Esophagus (tissue), 2 donors: Measurements from ENCODE around the gene ACKR3. TPM values are rescaled to one million over a fixed set of nuclear protein-coding genes. Genes with fewer than 3 reads are reported as not detected.

Source experiments
- H3K27ac ChIP-seq, 2 donors: one replicate each; pipeline ENCODE4 v1.5.1; 2013; ENCODE audit warnings: low read depth in 2 of 2, mild to moderate bottlenecking in 2 of 2, inconsistent platforms in 1 of 2, low read length in 1 of 2, moderate library complexity in 1 of 2
- H3K27me3 ChIP-seq, 2 donors: one replicate each; pipeline ENCODE4 v1.6.1; 2013; ENCODE audit warnings: low read length in 2 of 2, control low read depth in 1 of 2, mild to moderate bottlenecking in 1 of 2; ENCODE audit not compliant: insufficient read depth in 2 of 2, control insufficient read depth in 1 of 2
- H3K36me3 ChIP-seq, 2 donors: one replicate each; pipeline ENCODE4 v1.6.1; 2013; ENCODE audit warnings: low read length in 1 of 2; ENCODE audit not compliant: control insufficient read depth in 2 of 2, insufficient read depth in 2 of 2
- H3K4me1 ChIP-seq, 2 donors: one replicate each; pipeline ENCODE4 v1.6.1; 2013; ENCODE audit warnings: low read length in 1 of 2; ENCODE audit not compliant: control insufficient read depth in 2 of 2, insufficient read depth in 2 of 2
- H3K4me3 ChIP-seq, 2 donors: one replicate each; pipeline ENCODE4 v1.5.1; 2013; ENCODE audit warnings: low read length in 2 of 2, mild to moderate bottlenecking in 2 of 2, low read depth in 1 of 2, moderate library complexity in 1 of 2
- H3K9me3 ChIP-seq, 2 donors: one replicate each; pipeline ENCODE4 v1.6.1; 2013; ENCODE audit warnings: mild to moderate bottlenecking in 2 of 2, low read depth in 1 of 2, low read length in 1 of 2, moderate library complexity in 1 of 2; ENCODE audit not compliant: control insufficient read depth in 2 of 2, insufficient read depth in 1 of 2
- WGBS, 2 donors: extraction: QIAGEN DNeasy Blood & Tissue Kit; methylation state at CpG; one replicate each; pipeline ENCODE4 v1.1.7; 2013; 5-methylcytosine and 5-hydroxymethylcytosine counted together
- polyA plus RNA-seq, 2 donors: library from polyadenylated mRNA; stranded (reverse); fragments of 200-250 nt; gene quantifications; one replicate each; pipeline ENCODE4 v1.2.3, GENCODE V29; 2013
- donor health status: healthy with polysubstance abuse.
- donor health status: Bipolar disorder and iron deficiency.

ACKR3 gene
- polyA plus RNA-seq, 2 donors: 7.3 to 20.6 TPM

GRCh38 chr2:236533343-236533742 lies 36.3 kb upstream of the ACKR3 start:
- Histone ChIP-seq H3K4me1 (peaks cover 4 to 7% of the 10 kb centered on the region in 2 donors), H3K9me3 (no peaks in the 10 kb centered on the region), H3K27ac (no peak overlapping the region), H3K36me3 (no peaks in the 10 kb centered on the region), H3K27me3 (no peaks in the 10 kb centered on the region), H3K4me3 (no peak overlapping the region)
- WGBS, 2 donors: 90 to 91% methylated on average over 4 of the region's 4 CpGs

- Histone ChIP-seq H3K27ac (no peak overlapping the region), H3K27me3 (no peaks in the 10 kb centered on the region), H3K9me3 (no peaks in the 10 kb centered on the region), H3K36me3 (no peaks in the 10 kb centered on the region), H3K4me1 (peaks cover 4 to 8% of the 10 kb centered on the region in 2 donors), H3K4me3 (no peak overlapping the region)
- 56 to 67% methylated on average over 5 of the region's 5 CpGs for WGBS, 2 donors
Measured at GRCh38 chr2:236535024-236535423, 34.6 kb upstream of the ACKR3 start.

- peak overlapping the region in 1 of 2 donors; percentile 12 for H3K4me3 ChIP-seq
- H3K27me3 ChIP-seq: no peaks in the 10 kb centered on the region
Measured at GRCh38 chr2:236536727-236537398, 32.8 kb upstream of the ACKR3 start.

GRCh38 chr2:236538242-236538641 lies 31.4 kb upstream of the ACKR3 start:
- H3K4me3 ChIP-seq: no peak overlapping the region
- H3K4me1 ChIP-seq: peaks cover 0 to 2% of the 10 kb centered on the region in 2 donors
- no peaks in the 10 kb centered on the region for H3K36me3 ChIP-seq
- H3K27ac ChIP-seq: no peak overlapping the region
- WGBS, 2 donors: 69 to 72% methylated on average over 5 of the region's 5 CpGs
- H3K27me3 ChIP-seq: no peaks in the 10 kb centered on the region
- H3K9me3 ChIP-seq: no peaks in the 10 kb centered on the region

More at GRCh38 chr2:236536727-236537398, 32.8 kb upstream of the ACKR3 start:
- no peaks in the 10 kb centered on the region for H3K9me3 ChIP-seq
- H3K36me3 ChIP-seq: no peaks in the 10 kb centered on the region
- H3K27ac ChIP-seq: no peak overlapping the region
- H3K4me1 ChIP-seq: peaks cover 0 to 5% of the 10 kb centered on the region in 2 donors
- WGBS, 2 donors: 73 to 75% methylated on average over 6 of the region's 6 CpGs

- H3K9me3 ChIP-seq: no peaks in the 10 kb centered on the region
- H3K36me3 ChIP-seq: no peaks in the 10 kb centered on the region
- WGBS, 2 donors: 77 to 80% methylated on average over 4 of the region's 4 CpGs
Measured at GRCh38 chr2:236541008-236541562, 28.5 kb upstream of the ACKR3 start.

GRCh38 chr2:236544362-236544761 lies 25.3 kb upstream of the ACKR3 start:
- Histone ChIP-seq H3K36me3 (no peaks in the 10 kb centered on the region), H3K27ac (no peak overlapping the region), H3K27me3 (peaks cover 0 to 2% of the 10 kb centered on the region in 2 donors), H3K4me3 (no peak overlapping the region), H3K4me1 (no peaks in the 10 kb centered on the region), H3K9me3 (no peaks in the 10 kb centered on the region)
- 91 to 98% methylated on average over 13 of the region's 13 CpGs for WGBS, 2 donors

More at GRCh38 chr2:236541008-236541562, 28.5 kb upstream of the ACKR3 start:
- peaks cover 0 to 2% of the 10 kb centered on the region in 2 donors for H3K4me1 ChIP-seq
- no peak overlapping the region for H3K4me3 ChIP-seq
- H3K27me3 ChIP-seq: no peaks in the 10 kb centered on the region
- no peak overlapping the region for H3K27ac ChIP-seq

GRCh38 chr2:236545248-236545658 lies 24.4 kb upstream of the ACKR3 start:
- Histone ChIP-seq H3K9me3 (no peaks in the 10 kb centered on the region), H3K4me1 (no peaks in the 10 kb centered on the region), H3K27ac (no peak overlapping the region), H3K27me3 (peaks cover 0 to 2% of the 10 kb centered on the region in 2 donors), H3K36me3 (no peaks in the 10 kb centered on the region), H3K4me3 (no peak overlapping the region)
- WGBS, 2 donors: 87 to 88% methylated on average over 11 of the region's 11 CpGs

GRCh38 chr2:236545814-236546480 lies 23.7 kb upstream of the ACKR3 start:
- Histone ChIP-seq H3K36me3 (no peaks in the 10 kb centered on the region), H3K4me3 (no peak overlapping the region), H3K4me1 (no peaks in the 10 kb centered on the region), H3K27ac (peak overlapping the region; percentile 8 to 33), H3K9me3 (no peaks in the 10 kb centered on the region), H3K27me3 (peaks cover 0 to 2% of the 10 kb centered on the region in 2 donors)
- 57 to 66% methylated on average over 13 of the region's 13 CpGs for WGBS, 2 donors

GRCh38 chr2:236546561-236547002 lies 23.0 kb upstream of the ACKR3 start:
- Histone ChIP-seq H3K36me3 (no peaks in the 10 kb centered on the region), H3K4me3 (no peak overlapping the region), H3K4me1 (no peaks in the 10 kb centered on the region), H3K9me3 (no peaks in the 10 kb centered on the region), H3K27ac (peak overlapping the region in 1 of 2 donors; percentile 16), H3K27me3 (peaks cover 0 to 2% of the 10 kb centered on the region in 2 donors)
- WGBS, 2 donors: 68 to 77% methylated on average over 7 of the region's 7 CpGs
